Activated CD4-positive, alpha-beta T cell treated with anti-CD3 and anti-CD28 coated beads for 48 hours (primary cell): ENCODE measurements around the gene ZNF423.

Source experiments
- DNase-seq: peaks from one replicate; pipeline ENCODE4 v3.0.0-alpha.2; 2020

ZNF423 gene

DNA sequence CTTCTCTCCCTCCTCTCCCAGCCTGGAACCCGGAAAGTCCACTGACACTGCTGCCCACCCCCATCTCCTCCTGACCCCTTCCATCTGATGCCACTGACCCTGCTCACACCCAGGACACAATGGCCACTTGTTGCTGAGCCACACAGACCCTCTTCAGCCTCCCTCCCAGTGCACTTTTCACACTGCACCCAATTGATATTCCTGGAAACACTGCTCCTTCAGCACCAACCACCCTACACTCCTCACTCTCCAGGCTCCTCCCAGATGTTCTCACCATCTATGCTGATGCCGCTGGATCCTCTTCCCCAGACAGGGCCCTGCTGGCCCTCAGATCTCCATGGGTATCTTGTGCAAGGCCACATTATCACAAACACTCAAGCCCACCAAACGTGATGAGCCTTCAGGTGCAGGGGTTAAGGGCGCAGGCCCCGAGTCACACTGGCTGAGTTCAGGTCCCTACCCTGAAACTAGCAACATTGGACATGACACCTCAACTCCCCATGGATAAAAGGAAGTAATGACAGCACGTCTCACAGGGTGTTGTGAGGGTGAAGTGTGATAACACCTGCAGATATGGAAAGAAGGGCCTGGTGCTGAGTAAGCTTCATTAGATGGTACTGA lies 238.1 kb downstream of the ZNF423 start:
- no peak for DNase-seq

DNA sequence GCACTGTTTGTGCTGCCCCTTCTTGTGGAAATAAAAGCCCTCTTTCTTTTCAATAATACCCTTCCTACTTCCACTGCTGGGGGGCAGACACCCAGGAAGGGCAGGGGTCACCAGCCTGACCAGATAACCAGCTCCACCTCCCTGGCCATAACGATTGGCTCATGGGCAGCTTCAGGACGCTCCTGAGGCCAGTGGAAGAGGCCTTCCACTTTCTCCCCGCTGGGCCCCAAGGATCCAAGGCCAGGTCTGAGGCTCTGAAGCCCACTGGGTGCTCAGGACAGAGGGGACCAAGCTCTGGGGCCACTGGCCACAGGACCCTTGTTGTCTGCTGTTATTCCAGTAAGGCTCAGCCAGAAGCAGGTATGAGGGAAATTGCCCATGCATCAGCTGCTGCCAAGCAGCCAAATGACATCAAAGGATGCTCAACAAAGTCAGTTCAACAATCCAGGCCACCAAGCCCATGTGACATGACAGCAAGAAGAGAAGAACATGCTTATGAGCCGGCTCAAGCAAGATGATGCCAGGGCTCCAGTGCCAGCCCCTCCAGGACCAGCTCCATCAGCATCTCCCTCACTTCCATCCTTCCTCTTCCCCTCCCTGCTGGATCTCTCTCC lies 238.8 kb downstream of the ZNF423 start:
- no peak for DNase-seq

DNA sequence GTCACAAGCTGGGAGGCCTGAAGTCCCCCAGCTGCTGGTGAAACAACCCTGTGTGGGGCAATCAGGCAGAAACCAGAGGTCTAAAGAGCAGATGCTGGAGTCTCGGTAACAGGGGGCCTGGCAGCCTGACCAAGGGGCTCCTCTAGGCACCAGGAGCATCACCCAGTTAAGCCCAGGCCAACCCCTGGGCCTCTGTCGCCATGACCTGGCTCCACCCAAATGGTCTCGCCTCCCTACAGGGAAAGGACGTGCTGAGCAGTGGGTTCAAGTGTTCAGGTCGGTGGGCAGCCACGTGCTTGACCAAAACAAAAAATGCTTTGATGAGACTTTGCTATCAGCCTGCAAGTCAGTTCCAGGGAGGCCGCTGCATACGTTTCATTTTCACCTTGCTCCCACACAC lies 240.3 kb downstream of the ZNF423 start:
- DNase-seq: no peak

DNA sequence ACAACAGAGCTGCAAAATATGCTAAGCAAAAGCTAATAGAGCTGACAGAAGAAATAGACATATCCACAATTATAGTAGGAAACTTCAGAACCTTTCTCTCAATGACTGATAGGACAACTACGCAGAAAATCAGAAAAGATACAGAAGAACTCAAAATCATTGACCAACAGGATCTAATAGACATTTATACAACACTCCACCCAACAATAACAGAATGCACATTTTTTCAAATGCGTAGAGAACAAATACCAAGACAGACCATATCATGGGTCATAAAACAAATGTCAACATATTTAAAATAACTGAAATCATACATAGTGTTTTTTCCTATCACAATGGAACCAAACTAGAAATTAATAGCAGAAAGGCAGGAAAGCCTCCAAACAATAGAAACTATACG lies 244.9 kb downstream of the ZNF423 start:
- DNase-seq: no peak

DNA sequence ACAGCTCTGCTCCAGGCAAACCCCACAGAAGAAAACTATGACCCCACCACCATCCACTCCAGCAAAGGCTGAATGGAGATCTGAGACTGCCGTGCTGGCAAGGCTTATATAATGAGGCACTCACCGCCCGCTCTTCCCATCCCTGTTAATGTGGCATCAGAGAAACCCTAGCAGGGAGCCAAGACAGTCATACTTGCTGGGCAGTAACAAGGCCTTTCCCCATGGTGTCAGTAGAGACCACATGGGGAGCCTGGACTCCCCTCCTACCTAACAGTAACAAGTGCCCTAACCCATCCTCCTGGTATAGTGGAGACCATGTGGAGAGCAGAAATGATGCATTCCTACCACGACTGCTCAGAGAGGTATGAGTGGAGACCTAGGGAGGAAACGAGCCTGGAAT lies 247.1 kb downstream of the ZNF423 start:
- DNase-seq: no peak

DNA sequence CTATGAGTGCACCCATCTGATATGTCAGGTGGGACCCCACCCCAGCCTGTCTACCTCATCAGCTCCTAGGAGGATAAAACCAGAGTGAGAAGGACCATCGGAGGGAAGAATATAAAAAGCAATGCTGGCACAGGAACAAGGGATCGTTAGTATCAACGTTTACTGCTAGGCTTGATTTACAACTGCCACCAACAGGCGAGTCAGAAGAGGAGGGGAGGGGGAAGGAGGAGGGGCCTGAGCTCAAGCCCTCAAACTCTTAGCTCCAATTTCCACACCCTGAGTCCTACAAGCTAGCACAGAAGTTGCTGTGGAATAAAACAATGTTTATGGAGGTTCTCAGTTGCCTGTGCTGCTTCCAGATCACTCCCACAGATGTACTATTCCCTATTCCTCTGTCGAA lies 247.8 kb downstream of the ZNF423 start:
- DNase-seq: no peak

DNA sequence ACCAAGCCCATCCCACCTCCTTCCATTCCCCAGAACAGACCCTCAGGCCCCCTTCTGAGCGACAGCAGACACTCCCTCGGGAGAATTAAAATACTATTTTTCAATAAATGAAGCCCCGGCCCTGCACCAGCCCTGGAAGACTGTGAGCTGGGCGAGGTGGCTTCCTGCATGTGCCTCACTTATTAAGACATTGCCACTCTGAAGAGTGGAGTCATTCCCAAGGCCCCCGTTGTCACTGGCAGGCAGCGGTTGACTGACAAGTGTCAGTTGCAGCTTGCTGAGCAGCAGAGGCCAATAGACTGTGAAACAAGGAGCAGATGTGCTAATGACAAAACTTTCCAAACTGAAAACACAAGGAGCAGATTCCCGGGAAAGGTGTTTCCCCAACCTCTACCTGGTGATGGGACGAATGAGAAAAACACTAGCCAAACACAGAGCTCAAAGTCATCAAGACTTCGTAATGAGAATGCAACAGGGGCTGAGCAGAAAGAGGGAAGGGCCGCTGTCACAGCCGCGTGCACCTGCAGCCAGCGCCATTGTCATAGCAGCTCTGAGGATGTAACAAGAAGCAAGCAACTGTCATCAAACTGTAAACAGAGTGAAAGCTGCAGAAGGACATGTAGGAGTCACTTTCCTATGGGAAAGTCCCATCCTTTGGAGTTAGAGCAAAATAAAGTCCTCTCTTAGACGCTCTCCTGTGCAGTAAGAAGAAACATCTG lies 250.2 kb downstream of the ZNF423 start:
- no peak for DNase-seq

DNA sequence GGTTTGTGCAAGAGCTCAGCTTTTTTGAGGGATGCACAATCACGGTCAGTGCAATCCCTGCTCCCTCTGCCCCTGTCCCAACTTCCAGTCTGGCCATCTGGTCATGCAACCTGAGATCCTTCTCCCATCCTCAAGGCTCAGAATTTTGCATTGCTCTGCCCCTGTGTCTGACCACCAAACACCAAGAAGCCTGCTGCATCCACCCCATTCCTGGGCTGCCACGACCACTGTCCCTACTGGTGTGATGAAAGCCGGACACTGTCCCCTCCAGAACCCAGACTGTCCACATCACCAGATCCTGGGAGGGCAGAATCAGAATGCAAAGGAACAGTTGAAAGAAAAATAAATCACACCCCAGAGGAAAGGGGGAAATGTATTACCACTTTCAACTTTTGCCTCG lies 251.3 kb downstream of the ZNF423 start:
- DNase-seq: no peak

DNA sequence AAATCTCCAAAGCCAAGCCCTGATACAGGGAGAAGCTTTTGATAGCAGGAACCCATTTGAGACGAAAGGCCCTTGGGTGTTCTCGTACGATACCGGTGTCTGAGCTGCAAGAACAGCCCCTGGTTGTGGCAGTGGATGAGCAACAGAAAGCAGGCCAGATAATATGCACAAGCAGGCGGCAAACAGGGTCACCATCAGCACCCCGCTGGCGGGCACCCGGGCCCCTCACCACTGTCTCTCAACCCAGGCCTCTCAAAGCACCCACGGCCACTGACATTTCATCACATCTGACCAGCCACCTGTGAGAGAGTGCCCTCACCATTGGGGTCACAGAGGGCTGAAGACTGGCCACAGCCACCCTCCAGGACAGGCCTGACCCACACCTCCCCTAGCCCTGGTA lies 252.0 kb downstream of the ZNF423 start:
- DNase-seq: no peak

DNA sequence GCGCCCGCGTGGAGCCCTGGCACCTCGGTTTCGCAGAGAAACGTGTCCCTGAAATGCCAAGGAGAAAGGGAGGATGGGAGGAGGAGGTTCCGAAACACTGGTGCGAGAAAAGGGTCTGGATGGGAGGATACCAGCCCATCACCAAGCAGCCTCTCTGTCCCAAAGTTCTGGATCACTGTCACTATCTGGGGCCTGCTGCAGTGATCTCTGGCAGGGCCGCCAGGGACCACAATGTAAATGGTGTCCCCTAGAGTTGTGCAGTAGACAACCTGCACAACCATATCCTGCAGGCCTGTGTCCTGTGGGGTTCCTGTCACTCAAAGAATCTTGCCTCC lies 253.0 kb downstream of the ZNF423 start:
- no peak for DNase-seq

DNA sequence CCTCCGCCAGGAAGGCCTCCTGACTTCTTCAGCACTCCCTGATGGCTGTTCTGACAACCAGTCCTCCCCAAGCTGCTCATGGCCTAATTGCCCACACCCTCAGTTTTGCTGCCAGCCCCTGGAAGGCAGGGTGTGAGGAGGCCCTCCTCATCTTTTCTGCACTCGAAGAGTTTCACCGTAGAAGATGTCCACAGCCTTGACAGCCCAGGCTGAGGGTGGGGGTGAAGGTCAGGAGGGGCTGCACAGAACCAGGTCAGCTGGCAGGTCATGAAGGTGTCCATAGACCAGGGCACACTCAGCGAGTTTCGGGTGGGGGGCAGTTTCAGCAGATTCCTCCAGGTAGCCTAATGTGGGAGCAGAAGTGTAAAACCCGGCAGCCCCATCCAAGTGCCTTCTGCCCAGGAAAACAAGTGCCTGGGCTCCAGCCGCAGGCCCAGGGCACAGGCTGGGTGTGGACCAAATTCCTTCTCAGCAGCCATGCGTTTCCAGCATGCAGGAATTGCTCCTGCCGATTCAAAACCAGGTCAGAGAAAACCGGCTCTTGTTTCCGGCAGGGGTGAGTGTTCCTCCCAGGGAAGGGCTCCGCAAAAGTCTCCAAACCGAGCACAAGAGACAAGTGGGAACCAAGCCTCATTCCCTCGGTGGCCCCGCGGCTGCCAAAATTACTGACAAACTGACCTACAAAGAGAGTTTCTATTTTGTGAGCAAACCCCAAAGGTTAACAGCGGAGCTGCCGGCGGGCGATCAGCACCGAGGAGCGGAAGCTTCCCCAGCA lies 253.5 kb downstream of the ZNF423 start:
- DNase-seq: no peak

DNA sequence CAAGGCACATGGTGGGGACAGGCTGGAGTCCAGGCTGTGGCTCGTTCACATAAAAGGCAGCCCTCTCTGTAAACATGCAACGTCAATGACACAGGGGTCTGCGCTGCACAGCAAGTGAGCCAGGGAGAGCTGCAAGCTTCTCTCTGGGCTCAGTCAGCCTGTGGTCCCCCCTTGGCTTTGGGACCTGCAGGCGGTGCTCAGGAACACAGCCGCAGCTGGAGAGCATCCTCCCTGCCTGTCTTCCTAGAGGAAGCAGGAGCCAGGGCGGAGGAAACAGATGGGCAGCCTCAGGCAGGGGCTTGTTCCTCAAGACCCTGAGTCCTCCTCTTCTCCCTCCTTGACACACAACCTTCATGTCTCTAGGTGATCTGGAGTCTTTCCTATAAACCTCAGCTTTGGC lies 254.3 kb downstream of the ZNF423 start:
- DNase-seq: no peak

DNA sequence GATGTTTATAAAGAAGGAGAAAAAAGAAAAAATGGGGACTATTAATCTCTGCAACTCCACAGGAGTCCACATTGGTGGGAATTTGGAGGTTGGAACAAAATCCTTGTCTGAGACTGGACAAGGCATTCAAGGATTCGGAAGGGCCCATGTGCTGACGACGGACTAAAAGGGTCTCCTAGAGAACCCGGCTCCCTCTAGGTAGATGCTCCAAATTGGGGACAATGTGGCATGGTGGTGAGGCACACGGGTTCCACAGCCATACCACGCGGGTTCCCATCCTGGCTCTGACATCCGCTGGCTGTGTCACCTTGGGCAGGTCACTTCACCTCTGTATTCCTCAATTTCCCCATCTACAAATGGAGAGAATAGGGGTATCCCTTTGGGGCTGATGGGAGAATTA lies 254.9 kb downstream of the ZNF423 start:
- no peak for DNase-seq

DNA sequence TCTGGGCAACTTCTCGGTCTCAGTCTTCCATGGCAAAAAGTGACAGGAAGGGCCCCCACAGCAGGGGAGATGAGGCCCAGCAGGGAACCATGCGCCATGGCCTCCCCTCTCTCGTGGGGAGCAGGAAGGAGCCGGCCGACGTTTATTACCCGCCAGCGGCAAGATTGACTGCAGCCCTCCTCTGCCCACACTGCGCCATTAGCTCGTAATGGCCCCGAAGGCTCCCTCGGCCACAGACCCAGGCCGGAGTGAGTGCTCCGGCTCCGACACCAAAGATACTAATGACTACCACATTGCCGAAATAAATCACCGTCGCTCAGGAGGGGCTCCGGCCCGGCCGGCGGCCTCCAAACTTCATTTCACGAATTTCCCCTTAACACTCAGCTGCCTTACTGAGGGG lies 255.4 kb downstream of the ZNF423 start:
- DNase-seq: no peak

DNA sequence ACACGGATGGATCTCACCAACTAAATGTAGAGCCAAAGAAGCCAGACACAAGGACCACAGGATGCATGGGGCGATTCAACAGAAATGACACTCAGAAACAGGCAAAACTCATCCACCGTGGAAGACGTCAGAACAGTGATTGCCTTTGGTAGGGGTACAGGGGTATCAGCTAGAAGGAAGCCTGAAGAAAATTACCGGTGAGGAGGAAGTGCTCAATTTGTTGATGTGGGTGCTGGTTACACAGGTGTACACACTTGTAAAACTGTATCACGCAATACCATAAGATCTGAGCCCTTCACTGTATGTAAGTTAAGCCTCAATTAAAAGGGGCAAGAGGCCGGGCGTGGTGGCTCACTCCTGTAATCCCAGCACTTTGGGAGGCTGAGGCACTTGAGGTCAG lies 256.2 kb downstream of the ZNF423 start:
- DNase-seq: no peak

DNA sequence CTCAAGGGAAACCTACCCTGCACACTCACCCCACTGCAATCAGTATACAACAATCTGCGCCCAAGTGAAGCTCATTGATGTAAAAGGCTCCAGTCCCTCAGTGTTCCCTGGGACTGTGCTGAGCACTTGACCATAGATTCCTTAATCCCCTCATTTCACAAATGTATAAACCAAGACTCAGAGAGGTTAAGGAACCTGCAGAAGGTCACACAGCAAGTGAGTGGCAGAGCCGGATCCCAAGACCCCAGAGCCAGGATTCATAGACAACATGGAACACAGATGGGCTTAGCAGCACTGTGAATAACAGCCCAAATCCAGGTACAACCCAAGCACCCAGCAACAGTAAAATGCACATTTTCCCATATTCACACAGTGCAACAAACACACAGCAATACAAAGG lies 256.6 kb downstream of the ZNF423 start:
- DNase-seq: no peak

DNA sequence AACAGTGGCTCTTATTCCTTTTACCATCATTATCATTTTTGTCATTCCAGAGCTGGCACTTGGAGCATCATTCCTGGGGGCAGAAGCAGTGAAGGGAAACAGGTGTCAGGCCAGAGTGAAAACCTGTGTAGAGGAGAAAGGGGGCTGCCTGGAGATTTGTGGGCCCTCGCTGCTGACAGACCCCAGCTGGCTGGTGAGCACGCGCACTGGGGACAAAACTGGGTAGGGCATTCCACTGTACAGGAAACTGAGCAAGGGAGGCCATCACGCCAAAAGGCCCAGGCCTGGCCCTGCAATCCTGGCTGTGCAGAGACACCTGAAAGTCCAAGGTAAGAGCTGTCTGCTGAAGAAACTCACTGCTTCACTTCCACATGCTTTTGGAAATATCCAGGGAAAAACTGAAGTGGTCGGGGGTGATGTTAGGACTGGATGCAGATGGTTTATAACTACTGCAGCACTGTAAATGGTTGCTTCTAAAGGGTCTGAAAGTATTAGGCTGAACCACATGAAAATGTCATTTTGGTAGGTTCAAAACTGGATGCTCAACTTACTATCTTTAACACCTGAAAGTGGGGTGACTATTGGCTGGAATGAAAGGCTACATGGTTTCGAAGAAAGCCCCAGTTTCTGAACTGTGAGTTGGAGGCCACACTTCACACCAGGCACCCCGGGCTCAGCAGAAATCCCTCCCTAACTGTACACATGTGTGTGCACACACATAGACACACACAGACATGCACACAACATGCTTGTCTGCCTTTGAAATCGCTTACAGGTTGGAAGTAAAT lies 257.3 kb downstream of the ZNF423 start:
- DNase-seq: no peak

DNA sequence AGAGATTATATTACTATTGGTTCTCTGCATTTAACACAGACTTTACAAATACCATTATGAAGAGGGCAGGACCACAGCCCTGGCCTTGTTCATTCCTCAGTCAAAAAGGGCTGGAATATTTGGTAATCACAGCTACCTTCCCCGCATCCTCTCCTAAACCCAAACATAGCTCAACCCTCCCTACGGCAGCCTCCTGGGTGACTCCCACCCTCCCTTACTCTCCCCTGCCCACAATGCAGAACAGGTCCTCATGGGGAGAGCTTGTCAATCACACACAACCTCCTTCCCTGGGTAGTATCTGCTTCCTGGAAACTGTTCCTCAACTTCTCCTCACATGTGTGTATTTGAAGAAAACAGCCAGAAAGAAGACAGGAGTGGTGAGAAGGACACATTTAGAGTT lies 258.1 kb downstream of the ZNF423 start:
- DNase-seq: no peak

DNA sequence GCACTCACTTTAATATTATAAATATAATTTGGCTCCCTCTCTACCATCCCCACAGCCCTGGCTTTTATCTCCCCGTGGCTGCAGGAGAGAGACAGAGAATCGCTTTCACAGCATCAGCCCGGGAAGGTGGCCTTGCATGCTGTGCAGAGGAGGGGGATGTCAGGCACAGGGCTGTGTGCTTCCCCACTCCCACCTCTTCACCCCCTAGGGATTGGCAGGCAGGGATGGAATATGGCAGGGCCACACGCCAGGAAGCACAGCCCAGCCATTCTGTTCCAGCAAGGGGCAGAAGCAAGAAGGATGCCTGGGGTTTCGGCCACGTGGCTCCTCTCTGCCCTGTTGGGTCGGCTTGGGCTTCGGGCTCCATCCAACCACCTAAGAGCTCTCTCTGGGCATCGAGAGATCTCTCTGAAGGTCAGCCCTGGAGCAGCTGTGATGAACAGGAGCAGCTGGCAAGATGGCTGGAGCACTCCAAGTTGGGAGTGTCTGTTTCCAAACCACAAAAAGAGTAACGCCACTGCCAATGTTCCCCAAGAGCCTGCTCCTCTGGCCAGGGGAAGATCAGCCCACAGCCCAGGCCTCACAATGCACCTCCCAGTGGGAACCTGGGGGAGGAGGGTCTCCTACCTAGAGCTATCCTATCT lies 259.1 kb downstream of the ZNF423 start:
- no peak for DNase-seq

DNA sequence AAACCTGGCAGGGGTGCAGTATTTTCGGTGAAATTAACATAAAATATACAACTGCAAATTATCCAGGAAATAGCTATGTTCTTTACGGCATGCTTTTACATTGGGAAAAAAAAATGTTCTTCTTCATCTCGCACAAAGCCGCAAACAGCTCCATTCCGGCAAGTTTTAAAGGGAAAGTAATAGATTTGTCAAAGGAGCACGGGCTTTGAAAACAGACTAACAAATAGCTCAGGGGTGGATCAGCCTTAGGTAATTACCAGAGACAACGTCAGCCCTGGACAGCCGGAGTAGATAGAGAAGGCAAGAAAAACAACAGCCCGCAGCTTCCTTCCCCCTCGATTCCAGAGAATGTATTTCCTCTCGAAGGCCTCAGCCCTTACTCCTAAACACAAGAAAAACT lies 259.8 kb downstream of the ZNF423 start:
- DNase-seq: no peak

DNA sequence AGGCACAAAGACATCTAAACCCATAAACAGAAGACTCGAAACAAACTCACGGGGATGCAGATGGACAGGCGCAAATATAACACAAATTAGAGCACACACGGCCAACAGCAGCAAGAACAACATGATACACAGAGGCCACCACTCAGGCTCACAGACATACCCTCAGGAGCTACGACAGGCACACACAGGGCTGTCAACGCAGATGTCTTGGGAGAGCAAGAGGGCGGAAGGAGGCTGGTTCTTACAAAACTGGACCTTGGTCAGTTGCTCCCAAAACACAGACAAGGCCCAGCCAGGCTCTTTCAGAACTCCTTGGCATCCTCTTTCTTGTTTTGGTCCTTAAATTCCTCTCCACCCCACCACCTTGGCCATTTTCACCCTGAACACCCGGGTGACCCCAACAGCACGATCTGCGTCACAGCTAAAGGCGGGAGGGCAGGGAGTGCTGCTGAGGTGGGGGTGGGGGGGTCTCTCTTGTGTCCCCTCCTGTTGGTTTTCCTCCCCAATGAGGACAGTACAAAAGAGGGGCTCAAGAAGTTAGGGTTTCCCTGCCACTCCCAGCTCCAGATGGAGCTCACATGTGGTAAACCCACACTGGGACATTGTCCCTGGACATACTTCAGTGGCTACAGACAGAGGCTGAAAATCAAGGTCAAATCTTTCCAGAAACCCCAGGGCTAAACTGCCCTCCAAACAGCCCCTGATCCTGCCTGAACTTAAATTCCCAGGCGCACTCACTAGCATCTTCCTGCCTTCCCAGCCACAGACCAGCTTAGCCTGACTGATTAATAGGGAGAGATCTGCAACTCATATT lies 261.0 kb downstream of the ZNF423 start:
- no peak for DNase-seq

DNA sequence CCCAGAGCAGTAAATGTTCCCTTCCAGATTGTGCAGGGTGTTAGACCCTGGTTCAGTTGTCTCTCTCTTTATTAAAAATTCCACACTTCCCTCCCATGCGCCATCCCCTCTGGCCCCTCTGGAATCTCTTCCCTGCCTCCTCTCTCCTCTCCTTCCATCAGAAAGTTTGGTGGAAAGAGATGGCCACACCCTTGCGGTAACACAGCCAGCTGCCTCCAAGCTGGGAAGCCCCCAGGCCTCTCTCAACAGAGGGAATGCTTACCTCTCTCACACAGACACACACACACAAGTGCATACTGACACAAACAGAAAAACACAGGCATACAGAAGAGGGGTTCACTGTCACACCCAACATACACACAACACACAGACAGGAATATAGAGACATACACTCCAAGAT lies 261.8 kb downstream of the ZNF423 start:
- no peak for DNase-seq
